SK-N-SH (cell line): Measurements from ENCODE around the gene ENOX1. TPM values are rescaled to one million over a fixed set of nuclear protein-coding genes. Genes with fewer than 3 reads are reported as not detected.
A peak's percentile ranks its signal among the peaks of the same experiment; 100 is the strongest.

Experiments
- CTCF ChIA-PET: fragments of 300-600, 350-600 bp; formaldehyde crosslinking; extraction: SDS; loops from one replicate; lab custom pipeline; 2021; lab: Yijun Ruan, JAX
- POLR2A ChIA-PET: fragments of 350-600 bp; sonication (Branson Sonifier 250); formaldehyde crosslinking; extraction: SDS; loops from one replicate; lab custom pipeline; 2020; ENCODE audit warnings: antibody characterized with exemption, inconsistent platforms; lab: Yijun Ruan, JAX
- DNase-seq: peaks from one replicate; pipeline ENCODE4 v3.0.0; 2012
- H2AFZ ChIP-seq: fragments of 200-600 bp; sonication (generic); 2 replicates; pipeline ENCODE4 v1.8.1; 2016; ENCODE audit warnings: antibody characterized with exemption, mild to moderate bottlenecking, low read depth
- H3F3A ChIP-seq: fragments of 200-600 bp; sonication (generic); replicated peaks from 2 replicates; pipeline ENCODE3; 2016; ENCODE audit warnings: antibody characterized with exemption, mild to moderate bottlenecking; ENCODE audit not compliant: insufficient read depth
- H3K27ac ChIP-seq, 2 experiments: fragments of 200-500 bp in 1 of 2; fragments of 200-600 bp in 1 of 2; sonication (Bioruptor generic) in 1 of 2; sonication (generic), shearing (Covaris generic) in 1 of 2; 2 replicates each; pipeline versions ENCODE4 v1.5.1 to v1.6.1; 2014 to 2016; ENCODE audit warnings: low read depth in 2 of 2, inconsistent platforms in 1 of 2, low read length in 1 of 2, mild to moderate bottlenecking in 1 of 2, mixed read lengths in 1 of 2
- H3K27me3 ChIP-seq: fragments of 200-600 bp; sonication (generic), shearing (Covaris generic); 2 replicates; pipeline ENCODE4 v1.6.1; 2016; ENCODE audit warnings: mixed run types; ENCODE audit not compliant: insufficient read depth
- H3K36me3 ChIP-seq, 2 experiments: fragments of 200-500 bp in 1 of 2; fragments of 200-600 bp in 1 of 2; sonication (Bioruptor generic) in 1 of 2; sonication (generic) in 1 of 2; replicated peaks in 1 of 2; 2 replicates each; pipeline versions ENCODE3 to v1.5.1; 2014 to 2016; ENCODE audit warnings: low read length in 1 of 2, mild to moderate bottlenecking in 1 of 2; ENCODE audit not compliant: insufficient read depth in 2 of 2, control insufficient read depth in 1 of 2
- H3K4me1 ChIP-seq, 2 experiments: fragments of 200-500 bp in 1 of 2; fragments of 200-600 bp in 1 of 2; sonication (Bioruptor generic) in 1 of 2; sonication (generic), shearing (Covaris generic) in 1 of 2; 2 replicates each; pipeline versions ENCODE4 v1.5.1 to v1.6.1; 2014 to 2016; ENCODE audit warnings: low read depth in 1 of 2, low read length in 1 of 2, mixed run types in 1 of 2; ENCODE audit not compliant: insufficient read depth in 2 of 2, control insufficient read depth in 1 of 2
- H3K4me2 ChIP-seq: fragments of 200-600 bp; sonication (generic), shearing (Covaris generic); 2 replicates; pipeline ENCODE4 v1.6.1; 2017; ENCODE audit warnings: mixed run types
- H3K4me3 ChIP-seq, 2 experiments: fragments of 200-500 bp in 1 of 2; fragments of 200-600 bp in 1 of 2; sonication (Bioruptor generic) in 1 of 2; sonication (generic), shearing (Covaris generic) in 1 of 2; 2 replicates each; pipeline versions ENCODE4 v1.5.1 to v1.8.1; 2014 to 2016; ENCODE audit warnings: low read depth in 2 of 2, inconsistent platforms in 1 of 2, low read length in 1 of 2, mild to moderate bottlenecking in 1 of 2, mixed read lengths in 1 of 2, moderate library complexity in 1 of 2
- H3K79me2 ChIP-seq: fragments of 200-600 bp; sonication (generic); 2 replicates; pipeline ENCODE4 v1.8.1; 2017; ENCODE audit warnings: mild to moderate bottlenecking; ENCODE audit not compliant: insufficient read depth
- H3K9ac ChIP-seq: fragments of 200-600 bp; sonication (generic); 2 replicates; pipeline ENCODE4 v1.6.1; 2017; ENCODE audit warnings: mixed run types
- H3K9me2 ChIP-seq: fragments of 200-600 bp; sonication (generic); 2 replicates; pipeline ENCODE4 v1.6.1; 2017; ENCODE audit warnings: mixed run types
- H3K9me3 ChIP-seq: fragments of 200-600 bp; sonication (generic); 2 replicates; pipeline ENCODE4 v1.6.1; 2017; ENCODE audit warnings: mixed run types, mild to moderate bottlenecking, moderate library complexity
- H4K20me1 ChIP-seq: fragments of 200-600 bp; sonication (generic); 2 replicates; pipeline ENCODE4 v1.6.1; 2017; ENCODE audit warnings: mild to moderate bottlenecking, mixed run types; ENCODE audit not compliant: insufficient read depth
- CHD2 ChIP-seq: fragments of 150-350 bp; IDR thresholded peaks from 2 replicates; pipeline ENCODE4 v1.6.1; 2018; ENCODE audit warnings: low read length; ENCODE audit not compliant: partially characterized antibody
- CTCF ChIP-seq: fragments of 200-600 bp; sonication (generic); IDR thresholded peaks from 2 replicates; pipeline ENCODE4 v1.6.1; 2017; ENCODE audit warnings: antibody characterized with exemption, mild to moderate bottlenecking, moderate library complexity
- ELF1 ChIP-seq: IDR thresholded peaks from 2 replicates; pipeline ENCODE4 v1.4.0; 2012
- EP300 ChIP-seq, 2 experiments: IDR thresholded peaks; 2 replicates each; pipeline versions ENCODE4 v1.4.0 to v1.6.1; 2012; ENCODE audit warnings: borderline replicate concordance in 1 of 2, low read depth in 1 of 2, low read length in 1 of 2
- EZH2phosphoT487 ChIP-seq: fragments of 200-600 bp; sonication (generic); IDR thresholded peaks from 2 replicates; pipeline ENCODE4 v1.6.1; 2017; ENCODE audit warnings: low read depth, mixed run types, mild to moderate bottlenecking, antibody characterized with exemption, moderate library complexity, borderline replicate concordance
- FOXJ3 ChIP-seq: sonication (generic); formaldehyde crosslinking; IDR thresholded peaks from 2 replicates; pipeline ENCODE4 v1.5.1; 2020; ENCODE audit warnings: mild to moderate bottlenecking, missing genetic modification reagents
- FOXM1 ChIP-seq: IDR thresholded peaks from 2 replicates; pipeline ENCODE4 v1.4.0; 2012; ENCODE audit warnings: low read depth, mild to moderate bottlenecking
- GATA2 ChIP-seq: sonication (generic); formaldehyde crosslinking; IDR thresholded peaks from 2 replicates; pipeline ENCODE4 v1.5.0; 2020; ENCODE audit warnings: mild to moderate bottlenecking, missing genetic modification reagents
- IRF3 ChIP-seq: fragments of 150-350 bp; IDR thresholded peaks from 2 replicates; pipeline ENCODE4 v1.6.1; 2016; ENCODE audit warnings: mild to moderate bottlenecking, low read depth, low read length
- MEF2A ChIP-seq: IDR thresholded peaks from 2 replicates; pipeline ENCODE4 v1.4.0; 2012; ENCODE audit warnings: low read depth, borderline replicate concordance
- MXI1 ChIP-seq: IDR thresholded peaks from 2 replicates; pipeline ENCODE4 v1.6.1; 2012; ENCODE audit warnings: mild to moderate bottlenecking, low read depth, low read length, improper control_type of control experiment
- NFIC ChIP-seq: IDR thresholded peaks from 2 replicates; pipeline ENCODE4 v1.4.0; 2012; ENCODE audit warnings: borderline replicate concordance
- POLR2AphosphoS5 ChIP-seq: IDR thresholded peaks from 2 replicates; pipeline ENCODE4 v1.6.1; 2012; ENCODE audit warnings: low read depth, low read length
- RAD21 ChIP-seq: IDR thresholded peaks from 2 replicates; pipeline ENCODE4 v1.6.1; 2012; ENCODE audit warnings: mild to moderate bottlenecking, low read length
- RCOR1 ChIP-seq: fragments of 150-350 bp; IDR thresholded peaks from 2 replicates; pipeline ENCODE4 v1.6.1; 2017; ENCODE audit warnings: antibody characterized with exemption, low read length
- REST ChIP-seq: IDR thresholded peaks from 2 replicates; pipeline ENCODE4 v1.6.1; 2012; ENCODE audit warnings: mild to moderate bottlenecking, low read depth, low read length, moderate library complexity
- RXRA ChIP-seq: IDR thresholded peaks from 2 replicates; pipeline ENCODE4 v1.4.0; 2012; ENCODE audit warnings: low read depth, mild to moderate bottlenecking, borderline replicate concordance
- TCF12 ChIP-seq: IDR thresholded peaks from 2 replicates; pipeline ENCODE4 v1.4.0; 2012
- WGBS: methylation state at CpG from one replicate; pipeline ENCODE4 v1.1.6; 2017; ENCODE audit warnings: low lambda C conversion rate; 5-methylcytosine and 5-hydroxymethylcytosine counted together
- polyA plus RNA-seq, 3 experiments: library from polyadenylated mRNA; depleted of rRNA; stranded (reverse); fragments of >200 nt; gene quantifications; 2 replicates each; pipeline ENCODE4 v1.2.3, GENCODE V29; 2012

The ENOX1 gene
- polyA plus RNA-seq, 1 of the 3 experiments (the other 2 are of a cell fraction): 5.8 TPM

- TF ChIP-seq CTCF (no peak), NFIC (no peak)
Observed at GRCh38 chr13:43324129-43324528, 462.6 kb downstream of the ENOX1 start (continued).

GRCh38 chr13:43319617-43320444 is 466.9 kb downstream of the ENOX1 start:
- Histone ChIP-seq H3K9me3 (no peaks in the 10 kb centered on the region), H3K79me2 (no peaks in the 10 kb centered on the region), H3K4me3 (no peak overlapping the region), H3K27me3 (no peaks in the 10 kb centered on the region), H3K4me1 (peaks cover 14% of the 10 kb centered on the region in 2 experiments; a peak in 3 of 4 replicates), H3K36me3 (no peaks in the 10 kb centered on the region), H3K9ac (no peak overlapping the region), H4K20me1 (no peaks in the 10 kb centered on the region), H3K27ac (no peak overlapping the region), H3F3A (no peaks in the 10 kb centered on the region), H3K4me2 (no peak overlapping the region), H2AFZ (no peak overlapping the region), H3K9me2 (no peaks in the 10 kb centered on the region)
- CTCF ChIA-PET: no interaction called here
- POLR2A ChIA-PET: no interaction called here
- TF ChIP-seq FOXM1: no peak
- no peak for DNase-seq
- 80% methylated on average over 9 of the region's 10 CpGs for WGBS

GRCh38 chr13:43316946-43317353 is 469.8 kb downstream of the ENOX1 start:
- Histone ChIP-seq H3K4me3 (peak overlapping the region; percentile 15 to 50; a peak in 2 of 4 replicates), H3K4me2 (peak overlapping the region; percentile 76), H3K36me3 (no peaks in the 10 kb centered on the region), H3K27ac (peak overlapping the region; percentile 58 to 69), H3K9ac (peak overlapping the region; percentile 38; the same call in 1 of the 2 replicates), H3F3A (no peaks in the 10 kb centered on the region), H2AFZ (peak overlapping the region; percentile 71; the same call in 1 of the 2 replicates), H3K9me2 (no peaks in the 10 kb centered on the region), H4K20me1 (no peaks in the 10 kb centered on the region), H3K9me3 (no peaks in the 10 kb centered on the region), H3K79me2 (no peaks in the 10 kb centered on the region), H3K27me3 (no peaks in the 10 kb centered on the region), H3K4me1 (peaks cover 12 to 14% of the 10 kb centered on the region in 2 experiments; a peak in 3 of 4 replicates)
- DNase-seq: peak; percentile 80
- 10% methylated on average over 4 of the region's 4 CpGs for WGBS
- ChIA-PET POLR2A (interaction anchor here (0.6 kb wide), 1 partner anchor 192 kb away, joined by 3 read pairs; no protein-coding TSS in a partner anchor), CTCF (interaction anchor here (1.0 to 2.3 kb wide), 4 partner anchors 10 to 231 kb away, joined by 3 to 8 read pairs (median 6); no protein-coding TSS in a partner anchor)
- TF ChIP-seq MXI1 (peak; percentile 66; the same call in 1 of the 2 replicates), FOXJ3 (peak; percentile 55; the same call in 1 of the 2 replicates), ELF1 (no peak), EZH2phosphoT487 (no peak), EP300 (IDR thresholded peaks at IDR 0.05; ENCODE audit: borderline replicate concordance in 1 of 2, low read depth in 1 of 2, low read length in 1 of 2) (peak in 1 of 2 experiments; percentile 73; a peak in 2 of 4 replicates), POLR2AphosphoS5 (0 out of 2 replicates have a peak, but pooled peaks have one; percentile 28), TCF12 (peak; percentile 70), MEF2A (no peak), IRF3 (no peak), CHD2 (peak; percentile 41), RCOR1 (peak; percentile 69; the same call in 1 of the 2 replicates), REST (no peak), RXRA (no peak), NFIC (peak; percentile 84), RAD21 (peak; percentile 28; the same call in 1 of the 2 replicates), GATA2 (peak; percentile 40)
